ENCODE measurements around the gene NAT8.
A peak's percentile ranks its signal among the peaks of the same experiment; 100 is the strongest.
"Not testable (repeated sequence)": the region's sequence is repeated elsewhere in the genome, so short reads cannot be mapped to it uniquely, and the experiment has no call there.

The NAT8 gene

GRCh38 chr2:73678008-73678407, 35.8 kb upstream of the NAT8 start:
- H3K23ac ChIP-seq (ENCODE audit: low read length in 2 of 2); H3K4me2 ChIP-seq (ENCODE audit: low read length, poor library complexity, severe bottlenecking); H3K14ac ChIP-seq (ENCODE audit: low read length in 2 of 2); DNase-seq; H3K27ac ChIP-seq (ENCODE audit: low read length, poor library complexity, severe bottlenecking); H2AFZ ChIP-seq (ENCODE audit: low read depth, low read length); H3K9ac ChIP-seq (ENCODE audit: low read length); H3K4me3 ChIP-seq (ENCODE audit: insufficient read depth in 1 of 2, low read depth in 1 of 2, low read length in 2 of 2); H2BK15ac ChIP-seq (ENCODE audit: low read depth, poor library complexity, severe bottlenecking); H2BK120ac ChIP-seq (ENCODE audit: low read depth, low read length); H4K91ac ChIP-seq (ENCODE audit: low read length); H3K4me1 ChIP-seq (ENCODE audit: control insufficient read depth, insufficient read depth, low read depth, low read length); H2AK5ac ChIP-seq (ENCODE audit: low read length, severe bottlenecking); H2BK12ac ChIP-seq (ENCODE audit: low read length in 2 of 2); H4K8ac ChIP-seq (ENCODE audit: low read length); H3K9me3 ChIP-seq (ENCODE audit: control insufficient read depth, low read length); H2BK5ac ChIP-seq (ENCODE audit: low read depth, low read length, poor library complexity, severe bottlenecking); H3K36me3 ChIP-seq (ENCODE audit: control insufficient read depth in 1 of 2, insufficient read depth in 2 of 2, low read depth in 1 of 2, low read length in 2 of 2); H3K4ac ChIP-seq (ENCODE audit: low read depth in 1 of 2, low read length in 2 of 2); H3K18ac ChIP-seq (ENCODE audit: low read depth in 1 of 2, low read length in 2 of 2); H3K79me1 ChIP-seq (replicated peaks; ENCODE audit: low read length, poor library complexity, severe bottlenecking): not testable (repeated sequence)
- H3K27me3 ChIP-seq (ENCODE audit: control insufficient read depth in 1 of 2, insufficient read depth in 1 of 2, low read length in 2 of 2), result peaks cover 12 to 53% of the 10 kb centered on the region in 2 experiments
- no CpG with 5 or more reads among the region's 2 CpGs for WGBS

- H3K27ac ChIP-seq (ENCODE audit: low read length, poor library complexity, severe bottlenecking); H4K91ac ChIP-seq (ENCODE audit: low read length); H3K36me3 ChIP-seq (ENCODE audit: control insufficient read depth in 1 of 2, insufficient read depth in 2 of 2, low read depth in 1 of 2, low read length in 2 of 2); H3K4me3 ChIP-seq (ENCODE audit: insufficient read depth in 1 of 2, low read depth in 1 of 2, low read length in 2 of 2); H4K8ac ChIP-seq (ENCODE audit: low read length); H2BK12ac ChIP-seq (ENCODE audit: low read length in 2 of 2); DNase-seq; H3K4ac ChIP-seq (ENCODE audit: low read depth in 1 of 2, low read length in 2 of 2); H2AK5ac ChIP-seq (ENCODE audit: low read length, severe bottlenecking); H2BK5ac ChIP-seq (ENCODE audit: low read depth, low read length, poor library complexity, severe bottlenecking); H3K18ac ChIP-seq (ENCODE audit: low read depth in 1 of 2, low read length in 2 of 2); H3K9me3 ChIP-seq (ENCODE audit: control insufficient read depth, low read length); H2AFZ ChIP-seq (ENCODE audit: low read depth, low read length); H3K23ac ChIP-seq (ENCODE audit: low read length in 2 of 2); H3K4me2 ChIP-seq (ENCODE audit: low read length, poor library complexity, severe bottlenecking); H3K9ac ChIP-seq (ENCODE audit: low read length); H3K14ac ChIP-seq (ENCODE audit: low read length in 2 of 2); H2BK120ac ChIP-seq (ENCODE audit: low read depth, low read length); H3K79me1 ChIP-seq (replicated peaks; ENCODE audit: low read length, poor library complexity, severe bottlenecking); H3K4me1 ChIP-seq (ENCODE audit: control insufficient read depth, insufficient read depth, low read depth, low read length); H2BK15ac ChIP-seq (ENCODE audit: low read depth, poor library complexity, severe bottlenecking): not testable (repeated sequence)
- 86% methylated on average over 6 of the region's 6 CpGs for WGBS
- peaks cover 10 to 57% of the 10 kb centered on the region in 2 experiments for H3K27me3 ChIP-seq (ENCODE audit: control insufficient read depth in 1 of 2, insufficient read depth in 1 of 2, low read length in 2 of 2)
Observed at GRCh38 chr2:73676211-73676610, 34.0 kb upstream of the NAT8 start.

- H2BK12ac ChIP-seq (ENCODE audit: low read length in 2 of 2); H2AK5ac ChIP-seq (ENCODE audit: low read length, severe bottlenecking); H3K4me3 ChIP-seq (ENCODE audit: insufficient read depth in 1 of 2, low read depth in 1 of 2, low read length in 2 of 2); H4K8ac ChIP-seq (ENCODE audit: low read length); H3K9ac ChIP-seq (ENCODE audit: low read length); H3K18ac ChIP-seq (ENCODE audit: low read depth in 1 of 2, low read length in 2 of 2); H3K4me2 ChIP-seq (ENCODE audit: low read length, poor library complexity, severe bottlenecking); H3K36me3 ChIP-seq (ENCODE audit: control insufficient read depth in 1 of 2, insufficient read depth in 2 of 2, low read depth in 1 of 2, low read length in 2 of 2); H3K14ac ChIP-seq (ENCODE audit: low read length in 2 of 2); H2BK120ac ChIP-seq (ENCODE audit: low read depth, low read length); H2BK5ac ChIP-seq (ENCODE audit: low read depth, low read length, poor library complexity, severe bottlenecking); H2AFZ ChIP-seq (ENCODE audit: low read depth, low read length); H3K27ac ChIP-seq (ENCODE audit: low read length, poor library complexity, severe bottlenecking); H3K4me1 ChIP-seq (ENCODE audit: control insufficient read depth, insufficient read depth, low read depth, low read length); H2BK15ac ChIP-seq (ENCODE audit: low read depth, poor library complexity, severe bottlenecking); H4K91ac ChIP-seq (ENCODE audit: low read length); H3K4ac ChIP-seq (ENCODE audit: low read depth in 1 of 2, low read length in 2 of 2); H3K79me1 ChIP-seq (replicated peaks; ENCODE audit: low read length, poor library complexity, severe bottlenecking); H3K23ac ChIP-seq (ENCODE audit: low read length in 2 of 2); H3K9me3 ChIP-seq (ENCODE audit: control insufficient read depth, low read length): not testable (repeated sequence)
- peak; percentile 3 for DNase-seq
- peaks cover 8 to 60% of the 10 kb centered on the region in 2 experiments for H3K27me3 ChIP-seq (ENCODE audit: control insufficient read depth in 1 of 2, insufficient read depth in 1 of 2, low read length in 2 of 2)
- 24% methylated on average over 1 of the region's 1 CpG for WGBS
Observed at GRCh38 chr2:73674696-73675157, 32.5 kb upstream of the NAT8 start.

GRCh38 chr2:73669976-73670375, 27.8 kb upstream of the NAT8 start:
- not testable (repeated sequence) for H3K18ac ChIP-seq (ENCODE audit: low read depth in 1 of 2, low read length in 2 of 2); H2BK12ac ChIP-seq (ENCODE audit: low read length in 2 of 2); H3K27ac ChIP-seq (ENCODE audit: low read length, poor library complexity, severe bottlenecking); H2BK5ac ChIP-seq (ENCODE audit: low read depth, low read length, poor library complexity, severe bottlenecking); H2BK120ac ChIP-seq (ENCODE audit: low read depth, low read length); H3K4me2 ChIP-seq (ENCODE audit: low read length, poor library complexity, severe bottlenecking); DNase-seq; H2AK5ac ChIP-seq (ENCODE audit: low read length, severe bottlenecking); H3K23ac ChIP-seq (ENCODE audit: low read length in 2 of 2); H3K4me3 ChIP-seq (ENCODE audit: insufficient read depth in 1 of 2, low read depth in 1 of 2, low read length in 2 of 2); H4K8ac ChIP-seq (ENCODE audit: low read length); H4K91ac ChIP-seq (ENCODE audit: low read length); H3K14ac ChIP-seq (ENCODE audit: low read length in 2 of 2); H3K9me3 ChIP-seq (ENCODE audit: control insufficient read depth, low read length); H3K9ac ChIP-seq (ENCODE audit: low read length); H3K36me3 ChIP-seq (ENCODE audit: control insufficient read depth in 1 of 2, insufficient read depth in 2 of 2, low read depth in 1 of 2, low read length in 2 of 2); H2BK15ac ChIP-seq (ENCODE audit: low read depth, poor library complexity, severe bottlenecking); H2AFZ ChIP-seq (ENCODE audit: low read depth, low read length); H3K4ac ChIP-seq (ENCODE audit: low read depth in 1 of 2, low read length in 2 of 2); H3K79me1 ChIP-seq (replicated peaks; ENCODE audit: low read length, poor library complexity, severe bottlenecking); H3K4me1 ChIP-seq (ENCODE audit: control insufficient read depth, insufficient read depth, low read depth, low read length)
- H3K27me3 ChIP-seq (ENCODE audit: control insufficient read depth in 1 of 2, insufficient read depth in 1 of 2, low read length in 2 of 2), result peaks cover 8 to 39% of the 10 kb centered on the region in 2 experiments
- 79% methylated on average over 6 of the region's 6 CpGs for whole genome bisulfite sequencing

Data from mesenchymal stem cell (in vitro differentiated cells and primary cell).